ENCODE data around the gene MAP2K7. TPM values are rescaled to one million over a fixed set of nuclear protein-coding genes. Genes with fewer than 3 reads are reported as not detected.

MAP2K7 gene
- total and polyA plus RNA-seq, 2 of the 4 experiments (the other 2 are of a cell fraction): 4.1 to 15.6 TPM

DNA sequence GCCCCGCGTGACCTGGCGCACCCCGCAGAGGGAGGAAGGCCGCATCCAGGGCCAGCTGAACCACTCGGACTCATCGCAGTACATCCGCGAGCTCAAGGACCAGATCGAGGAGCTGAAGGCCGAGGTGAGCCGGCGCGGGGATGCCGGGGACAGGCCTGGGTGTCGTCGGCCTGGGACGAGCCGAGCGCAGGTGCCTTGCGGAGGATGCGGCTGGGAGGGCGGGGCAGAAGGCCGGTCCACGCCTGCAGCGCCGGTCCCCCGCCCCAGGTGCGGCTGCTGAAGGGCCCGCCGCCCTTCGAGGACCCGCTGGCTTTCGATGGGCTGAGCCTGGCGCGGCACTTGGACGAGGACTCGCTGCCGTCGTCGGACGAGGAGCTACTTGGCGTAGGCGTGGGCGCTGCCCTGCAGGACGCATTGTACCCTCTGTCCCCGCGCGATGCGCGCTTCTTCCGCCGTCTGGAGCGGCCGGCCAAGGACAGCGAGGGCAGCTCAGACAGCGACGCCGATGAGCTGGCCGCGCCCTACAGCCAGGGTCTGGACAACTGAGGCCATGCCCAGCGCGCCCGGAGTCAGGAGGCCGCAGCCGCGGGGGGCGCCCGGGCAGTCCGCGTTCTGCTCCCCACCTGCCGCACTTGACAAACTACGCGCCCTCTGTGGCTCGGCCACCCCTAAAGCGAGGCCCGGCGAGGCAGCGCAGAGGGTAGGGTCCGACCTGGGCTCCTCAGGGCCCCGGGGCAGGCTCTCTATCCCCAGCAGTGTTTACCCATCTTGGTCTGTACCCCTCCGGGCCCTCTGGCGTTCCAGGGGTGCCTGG, 40.3 kb upstream of the MAP2K7 start (continued):
- TF ChIP-seq, protein P1, sequence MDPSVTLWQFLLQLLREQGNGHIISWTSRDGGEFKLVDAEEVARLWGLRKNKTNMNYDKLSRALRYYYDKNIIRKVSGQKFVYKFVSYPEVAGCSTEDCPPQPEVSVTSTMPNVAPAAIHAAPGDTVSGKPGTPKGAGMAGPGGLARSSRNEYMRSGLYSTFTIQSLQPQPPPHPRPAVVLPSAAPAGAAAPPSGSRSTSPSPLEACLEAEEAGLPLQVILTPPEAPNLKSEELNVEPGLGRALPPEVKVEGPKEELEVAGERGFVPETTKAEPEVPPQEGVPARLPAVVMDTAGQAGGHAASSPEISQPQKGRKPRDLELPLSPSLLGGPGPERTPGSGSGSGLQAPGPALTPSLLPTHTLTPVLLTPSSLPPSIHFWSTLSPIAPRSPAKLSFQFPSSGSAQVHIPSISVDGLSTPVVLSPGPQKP (IDR thresholded peaks at IDR 0.05; ENCODE audit: borderline replicate concordance, low read depth, low read length): no peak

DNA sequence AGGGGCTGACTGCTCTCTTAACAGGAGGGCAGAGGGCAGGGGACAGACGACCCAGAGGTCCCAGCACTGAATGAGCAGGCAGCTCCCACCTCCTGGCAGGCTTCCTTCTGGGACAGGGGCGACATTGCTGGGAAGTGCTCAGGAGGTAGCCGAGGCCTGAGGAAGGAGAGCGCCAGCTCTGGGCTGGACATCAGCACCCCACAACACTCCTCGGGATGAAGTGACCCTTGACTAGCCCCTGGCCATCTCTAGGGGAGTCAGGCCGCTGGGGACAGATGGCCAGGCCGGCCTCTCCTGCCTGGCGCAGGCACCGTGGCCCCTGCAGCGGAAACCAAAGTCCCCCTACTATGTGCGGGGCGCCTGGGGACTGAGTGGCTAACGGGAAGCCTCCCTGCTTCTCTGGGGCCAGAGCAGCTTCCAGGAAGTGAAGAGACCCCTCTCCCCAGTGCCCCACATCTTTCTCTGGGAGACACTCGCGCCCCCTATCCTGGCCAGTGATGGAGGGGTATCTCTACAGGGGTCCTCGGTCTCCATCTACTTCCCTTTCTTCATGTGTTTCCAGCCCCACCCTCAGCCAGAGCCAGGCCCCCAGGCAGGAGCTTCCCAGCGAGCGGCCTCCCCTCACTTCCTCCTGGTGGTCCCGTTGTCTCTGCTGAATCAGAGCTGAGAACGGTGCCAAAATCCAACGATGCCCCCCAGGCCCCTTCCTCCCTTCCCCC, 39.5 kb upstream of the MAP2K7 start:
- Histone ChIP-seq H2BK5ac (ENCODE audit: low read depth, low read length, poor library complexity, severe bottlenecking) (no peak overlapping the region), H2BK120ac (ENCODE audit: low read depth, low read length) (no peak overlapping the region), H4K20me1 (ENCODE audit: insufficient read depth, low read length) (0 out of 2 replicates have a peak, but pooled peaks cover 7% of the 10 kb centered on the region), H2BK15ac (ENCODE audit: low read depth, low read length) (no peak overlapping the region), H2AFZ (replicated peaks; ENCODE audit: low read length, poor library complexity) (no peak overlapping the region), H2AK5ac (ENCODE audit: low read depth, low read length) (no peak overlapping the region), H3K36me3 (ENCODE audit: control insufficient read depth, insufficient read depth, low read length) (no peaks in the 10 kb centered on the region), H2BK20ac (ENCODE audit: low read depth, low read length) (no peak overlapping the region), H3K4me3 (ENCODE audit: insufficient read depth, low read depth, low read length) (no peak overlapping the region), H4K91ac (ENCODE audit: insufficient read depth, low read depth, low read length) (no peak overlapping the region), H3K9me1 (ENCODE audit: insufficient read depth, low read length) (no peaks in the 10 kb centered on the region), H3K56ac (ENCODE audit: extremely low read depth, insufficient read depth, low read length) (no peak overlapping the region), H3K9ac (ENCODE audit: low read depth, low read length) (no peak overlapping the region), H3K14ac (replicated peaks; ENCODE audit: low read depth, low read length) (no peak overlapping the region), H3K4me1 (ENCODE audit: control insufficient read depth, insufficient read depth, low read length) (peaks cover 10% of the 10 kb centered on the region), H3K9me3 (ENCODE audit: control insufficient read depth, insufficient read depth, low read length) (no peaks in the 10 kb centered on the region), H3K27me3 (ENCODE audit: control insufficient read depth, insufficient read depth, low read length) (peaks cover 6% of the 10 kb centered on the region; the same call in 1 of the 2 replicates), H4K5ac (ENCODE audit: low read depth, low read length) (no peak overlapping the region), H3K79me1 (ENCODE audit: low read depth in 1 of 2, low read length in 2 of 2) (no peaks in the 10 kb centered on the region), H3K23ac (ENCODE audit: low read depth, low read length) (no peak overlapping the region), H3K4ac (ENCODE audit: low read depth, low read length) (no peak overlapping the region), H3K18ac (ENCODE audit: low read depth, low read length) (no peak overlapping the region), H3K4me2 (ENCODE audit: low read depth, low read length) (no peak overlapping the region), H3K27ac (ENCODE audit: insufficient read depth, low read length) (no peak overlapping the region), H4K8ac (ENCODE audit: low read depth in 2 of 2, low read length in 2 of 2) (no peak overlapping the region), H2AK9ac (replicated peaks; ENCODE audit: low read depth, low read length, poor library complexity) (no peak overlapping the region)
- dilution Hi-C loops (cut with HindIII; ENCODE audit: low sequenced_read_pairs, unreplicated experiment): no loop called here
- WGBS, 2 experiments (ENCODE audit: extremely low coverage in 2 of 2, insufficient read length in 1 of 2): 63% methylated on average over 8 of the region's 21 CpGs; no CpG with 5 or more reads in 1 of the 2 experiments
- CTCF ChIA-PET: interaction anchor here (0.6 kb wide), 1 partner anchor 92 kb away, joined by 6 read pairs; no protein-coding TSS in a partner anchor
- no peak for ATAC-seq (ENCODE audit: low read depth)
- no TSS peak for BruUV-seq (replicated peaks)
- intact Hi-C loops (cut with micrococcal nuclease): no loop called here
- DNase-seq: no peak
- POLR2A ChIA-PET (ENCODE audit: unreplicated experiment): no interaction called here
- in situ Hi-C loops (cut with MboI; ENCODE audit: low sequenced_read_pairs): no loop called here
- TF ChIP-seq, protein P2, sequence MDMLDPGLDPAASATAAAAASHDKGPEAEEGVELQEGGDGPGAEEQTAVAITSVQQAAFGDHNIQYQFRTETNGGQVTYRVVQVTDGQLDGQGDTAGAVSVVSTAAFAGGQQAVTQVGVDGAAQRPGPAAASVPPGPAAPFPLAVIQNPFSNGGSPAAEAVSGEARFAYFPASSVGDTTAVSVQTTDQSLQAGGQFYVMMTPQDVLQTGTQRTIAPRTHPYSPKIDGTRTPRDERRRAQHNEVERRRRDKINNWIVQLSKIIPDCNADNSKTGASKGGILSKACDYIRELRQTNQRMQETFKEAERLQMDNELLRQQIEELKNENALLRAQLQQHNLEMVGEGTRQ (IDR thresholded peaks at IDR 0.05; ENCODE audit: low read depth, low read length): no peak
- TF ChIP-seq POLR2A (IDR thresholded peaks at IDR 0.05; ENCODE audit: low read depth, low read length) (no peak), FOS (IDR thresholded peaks at IDR 0.05; ENCODE audit: low read depth, low read length) (no peak), SMC3 (IDR thresholded peaks at IDR 0.05; ENCODE audit: low read depth, low read length) (no peak), RAD21 (IDR thresholded peaks at IDR 0.05; ENCODE audit: low read length) (no peak), CEBPB (IDR thresholded peaks at IDR 0.05; ENCODE audit: low read depth, low read length) (no peak), BHLHE40 (IDR thresholded peaks at IDR 0.05; ENCODE audit: low read depth, low read length) (no peak), RFX5 (IDR thresholded peaks at IDR 0.05; ENCODE audit: low read depth, low read length) (no peak), RCOR1 (IDR thresholded peaks at IDR 0.05; ENCODE audit: insufficient replicate concordance, low read length) (no peak), MAFK (IDR thresholded peaks at IDR 0.05; ENCODE audit: low read depth, low read length) (no peak), MAZ (IDR thresholded peaks at IDR 0.05; ENCODE audit: borderline replicate concordance, low read depth, low read length) (no peak), CHD1 (IDR thresholded peaks at IDR 0.05; ENCODE audit: low read depth, low read length) (no peak), NFE2L2 (IDR thresholded peaks at IDR 0.05; ENCODE audit: low read depth, low read length) (no peak)
